Spleen (tissue), 3 donors: ENCODE measurements around the gene CFAP77.

Experiments
- POLR2A ChIP-seq, 3 donors: fragments of 450-650 bp; IDR thresholded peaks; one replicate each; pipeline ENCODE4 v1.5.1; 2017; ENCODE audit warnings: antibody characterized with exemption in 3 of 3, mild to moderate bottlenecking in 1 of 3
- POLR2AphosphoS5 ChIP-seq, 3 donors: sonication (generic); formaldehyde crosslinking; IDR thresholded peaks; one replicate each; pipeline ENCODE4 v1.5.1; 2017; ENCODE audit warnings: antibody characterized with exemption in 3 of 3

DNA sequence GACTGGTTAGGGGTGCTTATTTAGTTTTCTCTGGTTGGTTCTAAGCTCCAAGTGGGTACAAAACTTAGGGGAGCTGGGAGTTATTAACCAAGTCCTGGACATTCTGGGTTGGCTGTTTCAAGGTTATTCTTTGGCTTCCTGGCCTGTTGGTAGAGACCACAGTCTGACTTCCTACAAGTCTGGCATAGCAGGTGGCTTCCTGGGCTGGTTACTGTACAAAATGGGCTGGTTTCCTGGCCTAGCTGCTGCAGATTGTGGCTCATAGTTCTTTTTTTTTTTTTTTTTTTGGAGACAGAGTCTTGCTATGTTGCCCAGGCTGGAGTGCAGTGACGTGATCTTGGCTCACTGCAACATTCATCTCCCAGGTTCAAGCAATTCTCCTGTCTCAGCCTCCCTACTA, 126.1 kb downstream of the CFAP77 start:
- TF ChIP-seq POLR2AphosphoS5 (IDR thresholded peaks at IDR 0.05) (no peak), POLR2A (IDR thresholded peaks at IDR 0.05) (no peak)
